GM12891 (cell line): ENCODE measurements around the gene FLVCR1.

ENCODE experiments used
- PAX5 ChIP-seq: IDR thresholded peaks from 2 replicates; pipeline ENCODE4 v1.6.1; 2011; ENCODE audit warnings: low read length, moderate library complexity, mild to moderate bottlenecking; ENCODE audit not compliant: insufficient read depth, severe bottlenecking
- POLR2A ChIP-seq: IDR thresholded peaks from 2 replicates; pipeline ENCODE4 v1.6.1; 2011; ENCODE audit warnings: low read depth, low read length, control low read depth
- POLR2AphosphoS5 ChIP-seq: IDR thresholded peaks from 2 replicates; pipeline ENCODE4 v1.6.1; 2011; ENCODE audit warnings: low read depth, low read length, control low read depth
- SPI1 ChIP-seq: IDR thresholded peaks from 2 replicates; pipeline ENCODE4 v1.6.1; 2011; ENCODE audit warnings: low read depth, low read length, control low read depth
- TAF1 ChIP-seq: IDR thresholded peaks from 2 replicates; pipeline ENCODE4 v1.6.1; 2011; ENCODE audit warnings: low read depth, low read length, control low read depth

DNA sequence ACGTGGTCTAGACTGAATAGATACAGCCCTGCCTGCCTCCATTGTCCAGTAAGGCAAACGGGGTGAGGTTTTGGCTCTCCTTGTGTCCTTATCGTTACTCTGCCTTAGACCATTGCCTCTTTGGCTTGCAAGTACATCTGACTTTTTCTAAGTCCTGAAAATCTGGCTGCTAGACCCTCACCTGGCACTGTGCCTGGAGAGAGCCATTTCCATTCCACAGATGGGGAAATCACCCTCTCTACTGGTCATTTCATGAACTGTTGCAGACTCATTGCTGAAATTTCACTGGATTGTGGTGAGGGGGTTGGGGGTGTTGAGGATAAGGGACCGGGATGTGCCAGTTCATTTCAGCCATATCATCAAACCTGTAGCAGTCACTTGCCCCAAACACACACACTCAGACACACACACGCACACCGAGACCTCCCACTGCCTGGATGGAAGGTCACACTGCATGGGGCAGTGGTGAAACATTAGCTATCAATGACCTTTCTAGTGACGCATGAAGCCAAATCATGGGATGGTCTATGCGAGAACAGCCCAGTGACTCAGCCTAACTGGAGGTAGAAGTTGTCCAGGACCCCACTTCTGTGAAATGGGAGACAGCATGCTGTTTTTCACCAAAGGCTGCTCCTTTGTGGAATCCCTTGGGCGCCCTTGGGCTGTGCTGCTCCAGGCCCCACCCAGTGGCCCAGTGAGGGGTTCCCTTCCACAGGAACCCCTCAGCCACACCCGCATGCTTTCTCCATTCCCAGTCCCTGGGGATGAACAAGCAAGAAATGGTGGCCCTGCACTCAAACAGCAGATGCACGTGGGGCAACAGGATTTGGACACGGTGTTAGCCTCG, 57.4 kb downstream of the FLVCR1 start:
- TF ChIP-seq TAF1 (no peak), POLR2AphosphoS5 (no peak), POLR2A (no peak), PAX5 (no peak), SPI1 (no peak)
